GM18868 (cell line): ENCODE measurements around the gene MBP.
A peak's percentile ranks its signal among the peaks of the same experiment; 100 is the strongest.
"Not testable (repeated sequence)": the region's sequence is repeated elsewhere in the genome, so short reads cannot be mapped to it uniquely, and the experiment has no call there.

Experiments used
- ATAC-seq: cut with Tn5 transposase; IDR thresholded peaks from one replicate; pipeline ENCODE4 v1.9.1; 2021; ENCODE audit warnings: mild to moderate bottlenecking, moderate library complexity; ENCODE audit not compliant: unreplicated experiment

The MBP gene

GRCh38 chr18:76992226-76993084 is 140.1 kb downstream of the MBP start:
- ATAC-seq, result no peak

- ATAC-seq, result no peak
Measured at GRCh38 chr18:76991021-76991688, 141.4 kb downstream of the MBP start.

DNA sequence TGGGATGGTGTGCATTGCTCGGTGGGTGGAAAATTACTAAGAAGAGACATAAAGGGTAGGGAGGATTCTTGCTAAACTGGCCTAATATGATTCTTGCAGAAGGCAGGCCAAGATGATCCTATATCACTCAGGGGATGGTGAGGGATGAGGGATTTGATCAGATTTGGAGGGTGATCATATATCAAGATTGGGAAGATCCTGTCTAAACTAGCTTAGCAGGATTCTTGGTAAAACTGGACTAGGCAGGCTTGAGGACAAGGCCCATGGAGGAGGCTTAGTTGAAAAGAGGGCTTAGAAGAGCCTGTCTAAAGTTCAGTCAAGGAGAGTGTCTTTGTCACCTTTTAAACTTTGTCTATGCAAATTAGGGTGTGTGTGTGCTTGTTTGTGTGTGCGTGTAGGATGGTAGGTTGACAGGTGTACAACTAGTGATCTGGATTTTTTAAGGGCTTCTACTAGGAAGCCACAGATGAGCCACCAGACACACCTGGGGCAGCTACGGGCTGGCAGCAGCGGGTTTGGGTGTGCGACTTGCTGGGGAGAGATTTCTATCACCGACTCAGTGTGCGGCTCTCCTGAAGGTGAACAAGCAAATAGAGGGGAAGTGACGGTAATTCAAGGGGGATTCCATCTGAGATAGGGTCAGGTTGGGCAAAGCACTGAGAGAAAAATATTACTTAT is 142.1 kb downstream of the MBP start:
- not testable (repeated sequence) for ATAC-seq

DNA sequence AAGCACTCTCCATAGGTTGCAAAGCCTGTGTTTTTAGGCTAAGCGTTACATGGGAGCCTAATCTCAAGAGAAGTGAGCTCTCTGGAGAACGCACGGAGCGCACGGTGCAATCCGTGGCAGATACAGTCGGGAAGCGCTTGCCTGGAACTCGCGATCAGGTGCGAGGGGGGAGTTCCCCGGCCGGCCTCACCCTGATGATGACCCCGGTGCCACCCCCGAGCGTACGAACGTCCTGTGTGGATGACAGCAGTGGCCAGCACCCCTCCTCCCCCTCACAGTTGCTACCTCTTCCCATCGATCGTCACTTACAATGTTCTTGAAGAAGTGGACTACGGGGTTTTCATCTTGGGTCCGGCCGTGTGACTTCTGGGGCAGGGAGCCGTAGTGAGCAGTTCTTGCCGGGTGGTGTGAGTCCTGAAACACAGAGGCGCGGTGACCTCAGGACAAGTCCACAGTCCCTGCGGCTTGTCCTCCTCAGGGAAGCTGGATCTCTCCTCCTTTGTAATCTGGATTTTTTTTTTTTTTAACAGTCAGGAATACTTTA is 142.9 kb downstream of the MBP start:
- ATAC-seq, result no peak

GRCh38 chr18:76988827-76989646 is 143.5 kb downstream of the MBP start:
- ATAC-seq, result no peak

DNA sequence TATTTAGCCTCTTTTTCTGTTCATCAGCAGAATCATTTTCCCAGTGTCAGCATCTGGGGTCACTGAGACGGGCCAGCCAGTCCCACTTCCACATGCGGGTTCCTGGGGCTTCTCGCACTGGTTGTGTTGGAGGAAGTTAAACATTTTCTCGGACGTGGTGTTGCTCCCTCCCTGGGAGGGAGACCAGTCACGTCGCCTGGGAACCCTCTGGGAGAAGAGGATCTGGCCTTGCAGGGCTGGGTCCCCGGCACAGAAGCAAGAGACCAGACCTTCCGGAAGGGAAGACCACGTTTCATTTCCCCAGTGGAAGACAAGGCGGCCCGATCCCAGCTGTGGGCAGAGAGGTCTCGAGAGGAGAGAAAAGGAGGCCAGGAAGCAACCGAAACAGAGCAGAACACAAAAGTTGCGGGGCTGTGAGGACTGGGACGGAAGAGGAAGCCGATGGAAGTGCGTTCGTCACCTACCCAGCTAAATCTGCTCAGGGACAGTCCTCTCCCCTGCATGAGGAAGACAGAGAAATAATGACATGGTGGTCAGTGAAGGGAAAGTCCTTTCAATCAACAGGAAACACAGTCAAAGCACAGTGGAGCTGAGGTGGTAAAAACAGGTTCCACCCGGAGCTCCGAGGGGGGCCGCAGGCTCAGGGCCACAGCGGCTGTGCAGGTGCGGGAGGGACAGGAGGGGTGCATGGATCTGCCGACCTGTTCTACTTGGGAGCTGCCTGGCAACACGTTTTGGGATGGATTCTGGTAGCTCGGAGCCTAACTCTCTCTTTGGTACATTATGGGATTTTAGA is 144.4 kb downstream of the MBP start:
- no peak for ATAC-seq

- no peak for ATAC-seq
Measured at GRCh38 chr18:76986406-76986805, 146.2 kb downstream of the MBP start.

- no peak for ATAC-seq
Measured at GRCh38 chr18:76985951-76986236, 146.7 kb downstream of the MBP start.

GRCh38 chr18:76985156-76985950 is 147.2 kb downstream of the MBP start:
- ATAC-seq, result no peak

- ATAC-seq, result no peak
Measured at GRCh38 chr18:76984193-76985155, 148.1 kb downstream of the MBP start.

DNA sequence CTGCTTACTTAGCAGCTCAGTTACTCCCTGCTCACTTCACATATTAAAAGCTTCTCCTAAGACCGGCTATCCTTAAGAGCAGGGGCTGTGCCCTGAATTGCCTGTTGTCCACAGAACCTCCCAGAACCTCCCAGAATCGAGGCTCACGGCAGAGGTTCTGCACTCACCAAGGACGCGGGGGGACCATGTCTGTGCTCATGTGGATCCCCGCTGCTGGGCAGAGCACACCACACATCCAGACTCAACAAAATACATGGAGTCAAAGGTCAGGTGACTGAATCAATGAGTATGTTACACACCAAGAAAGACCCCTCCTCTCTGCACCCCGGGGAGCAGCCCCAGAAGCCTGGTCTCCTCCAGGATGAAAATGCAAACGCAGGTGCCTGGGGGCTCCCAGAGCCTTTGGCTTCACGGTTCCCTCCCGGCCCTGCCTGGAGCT is 149.0 kb downstream of the MBP start:
- ATAC-seq, result no peak

- peak; percentile 76 for ATAC-seq
Measured at GRCh38 chr18:76982841-76983583, 149.6 kb downstream of the MBP start.

- ATAC-seq, result no peak
Measured at GRCh38 chr18:76982038-76982437, 150.5 kb downstream of the MBP start.

GRCh38 chr18:76981396-76981968 is 151.1 kb downstream of the MBP start:
- peak; percentile 52 for ATAC-seq

DNA sequence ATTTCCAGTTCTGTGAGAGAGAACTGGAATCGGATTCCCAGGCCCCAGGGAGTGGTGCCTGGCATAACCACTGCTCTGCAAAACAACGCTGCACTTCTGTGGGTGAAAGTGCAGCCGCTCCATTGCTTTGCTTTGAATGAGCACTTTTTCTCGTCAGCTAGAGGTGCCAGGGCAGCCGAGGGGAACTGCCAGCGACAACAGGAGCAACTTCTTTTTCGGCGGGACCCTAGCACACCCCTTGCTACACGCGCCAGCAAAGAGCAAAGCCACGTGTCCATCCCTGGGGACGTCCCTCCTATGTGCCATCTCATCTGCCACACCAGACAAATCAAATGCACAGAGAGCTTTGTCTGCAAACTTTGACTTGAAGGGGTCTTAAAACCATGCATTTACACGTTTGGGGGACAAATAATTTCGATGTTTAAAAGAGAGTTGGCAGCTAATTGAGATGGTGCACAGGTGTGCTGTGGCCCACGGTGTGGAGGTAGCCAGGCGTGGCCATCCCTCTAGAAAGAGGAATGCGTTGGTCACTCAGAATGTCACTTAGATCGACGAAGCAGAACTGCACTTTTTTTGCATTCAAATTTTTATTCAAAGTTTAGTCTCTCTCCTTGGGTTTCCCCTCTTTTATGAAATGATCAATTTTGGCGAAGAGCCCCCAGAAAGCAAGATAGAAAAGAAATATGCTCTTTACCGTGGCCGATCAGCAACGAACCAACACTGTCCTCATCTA is 151.8 kb downstream of the MBP start:
- ATAC-seq, result peak; percentile 23

GRCh38 chr18:76979906-76980305 is 152.7 kb downstream of the MBP start:
- no peak for ATAC-seq
